GM23338 (cell line): ENCODE data around the gene TPST1. TPM values are rescaled to one million over a fixed set of nuclear protein-coding genes. Genes with fewer than 3 reads are reported as not detected.

Experiments used
- ATAC-seq: fragments of 200-7000 bp; cut with Tn5 transposase; 3 replicates; pipeline ENCODE4 v1.9.1; 2020
- DNase-seq: peaks from one replicate; pipeline ENCODE4 v3.0.0-alpha.2; 2015; ENCODE audit warnings: low spot score
- H2AFZ ChIP-seq: fragments of 200-600 bp; sonication (generic); 2 replicates; pipeline ENCODE4 v1.8.0; 2016; ENCODE audit warnings: antibody characterized with exemption, mild to moderate bottlenecking, moderate library complexity
- H3F3A ChIP-seq: fragments of 200-600 bp; sonication (generic); replicated peaks from 2 replicates; pipeline ENCODE4 v1.8.0; 2017; ENCODE audit warnings: antibody characterized with exemption, mixed run types, low read depth
- H3K27ac ChIP-seq: fragments of 200-600 bp; sonication (generic); 2 replicates; pipeline ENCODE4 v1.6.1; 2016; ENCODE audit warnings: low read depth
- H3K27me3 ChIP-seq: fragments of 200-600 bp; sonication (generic); 2 replicates; pipeline ENCODE4 v1.8.0; 2016; ENCODE audit warnings: mild to moderate bottlenecking, mixed run types, moderate library complexity; ENCODE audit not compliant: insufficient read depth
- H3K36me3 ChIP-seq: fragments of 200-600 bp; sonication (generic); 2 replicates; pipeline ENCODE4 v1.8.0; 2016; ENCODE audit warnings: mild to moderate bottlenecking; ENCODE audit not compliant: insufficient read depth
- H3K4me1 ChIP-seq: fragments of 200-600 bp; sonication (generic); 2 replicates; pipeline ENCODE4 v1.8.0; 2016; ENCODE audit warnings: mild to moderate bottlenecking, moderate library complexity; ENCODE audit not compliant: insufficient read depth
- H3K4me2 ChIP-seq: fragments of 200-600 bp; sonication (generic); 2 replicates; pipeline ENCODE4 v1.7.1; 2017; ENCODE audit warnings: mixed run types
- H3K4me3 ChIP-seq: fragments of 200-600 bp; sonication (generic); 2 replicates; pipeline ENCODE4 v1.6.1; 2016; ENCODE audit warnings: mixed run types
- H3K79me2 ChIP-seq: fragments of 200-600 bp; sonication (generic); replicated peaks from 2 replicates; pipeline ENCODE4 v1.8.0; 2017; ENCODE audit warnings: mild to moderate bottlenecking; ENCODE audit not compliant: insufficient read depth
- H3K9me2 ChIP-seq: fragments of 200-600 bp; sonication (generic); 2 replicates; pipeline ENCODE4 v1.8.0; 2017; ENCODE audit not compliant: insufficient read depth
- H4K20me1 ChIP-seq: fragments of 200-600 bp; sonication (generic); replicated peaks from 2 replicates; pipeline ENCODE4 v1.8.0; 2017; ENCODE audit warnings: mild to moderate bottlenecking; ENCODE audit not compliant: insufficient read depth
- H3K27ac Mint-ChIP-seq: 2 replicates; pipeline ENCODE4 v1.8.0; 2020; ENCODE audit warnings: inconsistent platforms, mild to moderate bottlenecking, moderate library complexity, mixed read lengths
- H3K27me3 Mint-ChIP-seq: 3 replicates; pipeline ENCODE4 v1.8.0; 2022; ENCODE audit warnings: low read depth, mild to moderate bottlenecking, moderate library complexity, mixed read lengths, inconsistent platforms; ENCODE audit not compliant: insufficient read depth, poor library complexity
- H3K36me3 Mint-ChIP-seq: 3 replicates; pipeline ENCODE4 v1.8.0; 2021; ENCODE audit warnings: low read depth, mild to moderate bottlenecking, inconsistent platforms, moderate library complexity, mixed read lengths
- H3K4me1 Mint-ChIP-seq: 3 replicates; pipeline ENCODE4 v1.8.0; 2020; ENCODE audit warnings: mild to moderate bottlenecking, inconsistent platforms, mixed read lengths
- H3K4me3 Mint-ChIP-seq: 3 replicates; pipeline ENCODE4 v1.8.0; 2021; ENCODE audit warnings: moderate library complexity, mild to moderate bottlenecking, inconsistent platforms, mixed read lengths
- H3K9me3 Mint-ChIP-seq: 3 replicates; pipeline ENCODE4 v1.8.0; 2020; ENCODE audit warnings: moderate library complexity, mild to moderate bottlenecking, inconsistent platforms, mixed read lengths
- CREB1 ChIP-seq: fragments of 250-450 bp; sonication (Bioruptor Pico); IDR thresholded peaks from 2 replicates; pipeline ENCODE4 v1.5.0; 2020; ENCODE audit warnings: low read depth, mild to moderate bottlenecking, moderate library complexity
- EZH2phosphoT487 ChIP-seq: fragments of 200-600 bp; sonication (generic); IDR thresholded peaks from one replicate; pipeline ENCODE4 v1.8.1; 2018; ENCODE audit warnings: antibody characterized with exemption; ENCODE audit not compliant: unreplicated experiment
- POLR2AphosphoS5 ChIP-seq: IDR thresholded peaks from 2 replicates; pipeline ENCODE4 v1.6.1; 2016; ENCODE audit warnings: antibody characterized with exemption, low read depth
- STAT1 ChIP-seq: IDR thresholded peaks from one replicate; pipeline ENCODE4 v1.6.1; 2016; ENCODE audit warnings: antibody characterized with exemption; ENCODE audit not compliant: unreplicated experiment
- ZNF114 ChIP-seq: fragments of 250-450 bp; sonication (Bioruptor Pico); IDR thresholded peaks from 2 replicates; pipeline ENCODE4 v1.5.0; 2020; ENCODE audit warnings: mild to moderate bottlenecking, moderate library complexity
- polyA plus RNA-seq: library from polyadenylated mRNA; unstranded; fragments of >200 nt; fragmentation: Nextera tagmentation; extraction: Ambion mirVana; gene quantifications from 2 replicates; pipeline ENCODE4 v1.2.1, GENCODE V29; 2016
- total RNA-seq: library from RNA; depleted of rRNA; stranded (reverse); fragments of >200 nt; shearing (Covaris generic); gene quantifications from 2 replicates; pipeline ENCODE4 v1.2.3, GENCODE V29; 2014
- TF ChIP-seq, protein P1 (sequence below): fragments of 250-450 bp; sonication (Bioruptor Pico); IDR thresholded peaks from 2 replicates; pipeline ENCODE4 v1.5.0; 2020; ENCODE audit warnings: mild to moderate bottlenecking, moderate library complexity
- TF ChIP-seq, protein P2 (sequence below), 2 experiments: fragments of 200-600 bp in 1 of 2; sonication (generic) in 1 of 2; conservative IDR thresholded peaks; 2 replicates each; pipeline versions ENCODE4 v1.5.1 to v1.6.1; 2016 to 2017; ENCODE audit warnings: antibody characterized with exemption in 2 of 2, low read depth in 2 of 2, mild to moderate bottlenecking in 2 of 2, moderate library complexity in 1 of 2
- TF ChIP-seq, protein P3 (sequence below): IDR thresholded peaks from one replicate; pipeline ENCODE4 v1.6.1; 2018; ENCODE audit warnings: antibody characterized with exemption; ENCODE audit not compliant: unreplicated experiment

The TPST1 gene
- total and polyA plus RNA-seq, 2 experiments from 2014 or later: 10.7 to 19.2 TPM

DNA sequence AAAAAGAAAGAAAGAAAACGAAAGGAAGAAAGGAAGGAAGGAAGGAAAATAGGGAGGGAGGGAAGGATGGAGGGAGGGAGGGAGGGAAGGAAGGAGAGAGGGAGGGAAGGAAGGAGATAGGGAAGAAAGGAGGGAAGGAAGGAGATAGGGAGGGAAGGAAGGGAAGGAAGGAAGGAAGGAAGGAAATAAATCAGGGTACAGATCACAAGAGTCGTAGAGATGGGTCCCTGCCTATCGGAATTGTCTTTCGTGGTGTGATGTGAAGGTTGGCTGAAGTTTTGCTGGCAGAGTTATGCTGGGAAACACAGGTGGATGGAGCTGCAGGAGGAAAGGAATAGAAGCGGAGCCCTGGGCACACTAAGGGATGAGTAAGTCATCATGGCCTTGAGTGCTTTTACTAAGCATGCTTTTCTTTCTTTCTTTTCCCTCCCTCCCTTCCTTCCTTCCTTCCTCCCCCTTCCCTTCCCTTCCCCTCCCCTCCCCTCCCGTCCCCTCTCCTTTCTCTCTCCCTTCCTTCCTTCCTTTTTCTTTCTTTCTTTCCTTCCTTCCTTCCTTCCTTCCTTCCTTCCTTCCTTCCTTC is 11.9 kb upstream of the TPST1 start (continued):
- TF ChIP-seq, protein P1, sequence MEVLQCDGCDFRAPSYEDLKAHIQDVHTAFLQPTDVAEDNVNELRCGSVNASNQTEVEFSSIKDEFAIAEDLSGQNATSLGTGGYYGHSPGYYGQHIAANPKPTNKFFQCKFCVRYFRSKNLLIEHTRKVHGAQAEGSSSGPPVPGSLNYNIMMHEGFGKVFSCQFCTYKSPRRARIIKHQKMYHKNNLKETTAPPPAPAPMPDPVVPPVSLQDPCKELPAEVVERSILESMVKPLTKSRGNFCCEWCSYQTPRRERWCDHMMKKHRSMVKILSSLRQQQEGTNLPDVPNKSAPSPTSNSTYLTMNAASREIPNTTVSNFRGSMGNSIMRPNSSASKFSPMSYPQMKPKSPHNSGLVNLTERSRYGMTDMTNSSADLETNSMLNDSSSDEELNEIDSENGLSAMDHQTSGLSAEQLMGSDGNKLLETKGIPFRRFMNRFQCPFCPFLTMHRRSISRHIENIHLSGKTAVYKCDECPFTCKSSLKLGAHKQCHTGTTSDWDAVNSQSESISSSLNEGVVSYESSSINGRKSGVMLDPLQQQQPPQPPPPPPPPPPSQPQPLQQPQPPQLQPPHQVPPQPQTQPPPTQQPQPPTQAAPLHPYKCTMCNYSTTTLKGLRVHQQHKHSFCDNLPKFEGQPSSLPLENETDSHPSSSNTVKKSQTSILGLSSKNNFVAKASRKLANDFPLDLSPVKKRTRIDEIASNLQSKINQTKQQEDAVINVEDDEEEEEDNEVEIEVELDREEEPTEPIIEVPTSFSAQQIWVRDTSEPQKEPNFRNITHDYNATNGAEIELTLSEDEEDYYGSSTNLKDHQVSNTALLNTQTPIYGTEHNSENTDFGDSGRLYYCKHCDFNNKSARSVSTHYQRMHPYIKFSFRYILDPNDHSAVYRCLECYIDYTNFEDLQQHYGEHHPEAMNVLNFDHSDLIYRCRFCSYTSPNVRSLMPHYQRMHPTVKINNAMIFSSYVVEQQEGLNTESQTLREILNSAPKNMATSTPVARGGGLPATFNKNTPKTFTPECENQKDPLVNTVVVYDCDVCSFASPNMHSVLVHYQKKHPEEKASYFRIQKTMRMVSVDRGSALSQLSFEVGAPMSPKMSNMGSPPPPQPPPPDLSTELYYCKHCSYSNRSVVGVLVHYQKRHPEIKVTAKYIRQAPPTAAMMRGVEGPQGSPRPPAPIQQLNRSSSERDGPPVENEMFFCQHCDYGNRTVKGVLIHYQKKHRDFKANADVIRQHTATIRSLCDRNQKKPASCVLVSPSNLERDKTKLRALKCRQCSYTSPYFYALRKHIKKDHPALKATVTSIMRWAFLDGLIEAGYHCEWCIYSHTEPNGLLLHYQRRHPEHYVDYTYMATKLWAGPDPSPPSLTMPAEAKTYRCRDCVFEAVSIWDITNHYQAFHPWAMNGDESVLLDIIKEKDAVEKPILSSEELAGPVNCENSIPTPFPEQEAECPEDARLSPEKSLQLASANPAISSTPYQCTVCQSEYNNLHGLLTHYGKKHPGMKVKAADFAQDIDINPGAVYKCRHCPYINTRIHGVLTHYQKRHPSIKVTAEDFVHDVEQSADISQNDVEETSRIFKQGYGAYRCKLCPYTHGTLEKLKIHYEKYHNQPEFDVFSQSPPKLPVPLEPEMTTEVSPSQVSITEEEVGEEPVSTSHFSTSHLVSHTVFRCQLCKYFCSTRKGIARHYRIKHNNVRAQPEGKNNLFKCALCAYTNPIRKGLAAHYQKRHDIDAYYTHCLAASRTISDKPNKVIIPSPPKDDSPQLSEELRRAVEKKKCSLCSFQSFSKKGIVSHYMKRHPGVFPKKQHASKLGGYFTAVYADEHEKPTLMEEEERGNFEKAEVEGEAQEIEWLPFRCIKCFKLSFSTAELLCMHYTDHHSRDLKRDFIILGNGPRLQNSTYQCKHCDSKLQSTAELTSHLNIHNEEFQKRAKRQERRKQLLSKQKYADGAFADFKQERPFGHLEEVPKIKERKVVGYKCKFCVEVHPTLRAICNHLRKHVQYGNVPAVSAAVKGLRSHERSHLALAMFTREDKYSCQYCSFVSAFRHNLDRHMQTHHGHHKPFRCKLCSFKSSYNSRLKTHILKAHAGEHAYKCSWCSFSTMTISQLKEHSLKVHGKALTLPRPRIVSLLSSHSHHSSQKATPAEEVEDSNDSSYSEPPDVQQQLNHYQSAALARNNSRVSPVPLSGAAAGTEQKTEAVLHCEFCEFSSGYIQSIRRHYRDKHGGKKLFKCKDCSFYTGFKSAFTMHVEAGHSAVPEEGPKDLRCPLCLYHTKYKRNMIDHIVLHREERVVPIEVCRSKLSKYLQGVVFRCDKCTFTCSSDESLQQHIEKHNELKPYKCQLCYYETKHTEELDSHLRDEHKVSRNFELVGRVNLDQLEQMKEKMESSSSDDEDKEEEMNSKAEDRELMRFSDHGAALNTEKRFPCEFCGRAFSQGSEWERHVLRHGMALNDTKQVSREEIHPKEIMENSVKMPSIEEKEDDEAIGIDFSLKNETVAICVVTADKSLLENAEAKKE (CRISPR knock-in tag): no peak
- TF ChIP-seq EZH2phosphoT487 (no peak), CREB1 (CRISPR knock-in tag) (no peak)

DNA sequence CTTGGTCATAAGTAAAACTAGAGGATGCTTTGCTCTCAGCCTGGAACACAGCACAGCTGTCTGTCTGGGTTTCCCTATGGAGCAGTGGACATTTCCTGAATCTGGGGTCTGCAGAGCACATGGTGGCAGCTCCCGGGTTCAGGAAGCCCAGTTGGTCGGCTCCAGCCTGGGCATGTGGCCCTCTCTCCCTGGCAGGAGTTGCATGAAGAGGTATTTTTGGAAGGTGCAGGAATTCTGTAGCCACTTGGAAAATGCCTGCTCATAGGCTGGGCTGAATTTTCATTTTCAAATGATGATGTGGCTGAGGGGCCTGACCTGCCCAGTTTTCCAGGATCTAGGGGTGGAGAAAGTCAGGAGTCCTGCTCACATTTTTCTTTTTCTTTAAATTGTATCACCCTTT is 6.7 kb upstream of the TPST1 start:
- no peak; the same call in 2 of the 3 replicates for ATAC-seq

More for the DNA sequence above, 6.7 kb upstream of the TPST1 start:
- no peaks in the 10 kb centered on the region for H3K9me2 ChIP-seq
- H3K27ac Mint-ChIP-seq: no peak overlapping the region
- no peaks in the 10 kb centered on the region for H4K20me1 ChIP-seq
- H3K79me2 ChIP-seq: no peaks in the 10 kb centered on the region
- H3K4me3 Mint-ChIP-seq: no peak overlapping the region
- TF ChIP-seq ZNF114 (CRISPR knock-in tag): no peak
- TF ChIP-seq, protein P2, sequence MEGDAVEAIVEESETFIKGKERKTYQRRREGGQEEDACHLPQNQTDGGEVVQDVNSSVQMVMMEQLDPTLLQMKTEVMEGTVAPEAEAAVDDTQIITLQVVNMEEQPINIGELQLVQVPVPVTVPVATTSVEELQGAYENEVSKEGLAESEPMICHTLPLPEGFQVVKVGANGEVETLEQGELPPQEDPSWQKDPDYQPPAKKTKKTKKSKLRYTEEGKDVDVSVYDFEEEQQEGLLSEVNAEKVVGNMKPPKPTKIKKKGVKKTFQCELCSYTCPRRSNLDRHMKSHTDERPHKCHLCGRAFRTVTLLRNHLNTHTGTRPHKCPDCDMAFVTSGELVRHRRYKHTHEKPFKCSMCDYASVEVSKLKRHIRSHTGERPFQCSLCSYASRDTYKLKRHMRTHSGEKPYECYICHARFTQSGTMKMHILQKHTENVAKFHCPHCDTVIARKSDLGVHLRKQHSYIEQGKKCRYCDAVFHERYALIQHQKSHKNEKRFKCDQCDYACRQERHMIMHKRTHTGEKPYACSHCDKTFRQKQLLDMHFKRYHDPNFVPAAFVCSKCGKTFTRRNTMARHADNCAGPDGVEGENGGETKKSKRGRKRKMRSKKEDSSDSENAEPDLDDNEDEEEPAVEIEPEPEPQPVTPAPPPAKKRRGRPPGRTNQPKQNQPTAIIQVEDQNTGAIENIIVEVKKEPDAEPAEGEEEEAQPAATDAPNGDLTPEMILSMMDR (conservative IDR thresholded peaks at IDR 0.05; ENCODE audit: low read depth in 2 of 2): no peak
- no peak for TF ChIP-seq STAT1
- no peak for TF ChIP-seq EZH2phosphoT487
- TF ChIP-seq, protein P3, sequence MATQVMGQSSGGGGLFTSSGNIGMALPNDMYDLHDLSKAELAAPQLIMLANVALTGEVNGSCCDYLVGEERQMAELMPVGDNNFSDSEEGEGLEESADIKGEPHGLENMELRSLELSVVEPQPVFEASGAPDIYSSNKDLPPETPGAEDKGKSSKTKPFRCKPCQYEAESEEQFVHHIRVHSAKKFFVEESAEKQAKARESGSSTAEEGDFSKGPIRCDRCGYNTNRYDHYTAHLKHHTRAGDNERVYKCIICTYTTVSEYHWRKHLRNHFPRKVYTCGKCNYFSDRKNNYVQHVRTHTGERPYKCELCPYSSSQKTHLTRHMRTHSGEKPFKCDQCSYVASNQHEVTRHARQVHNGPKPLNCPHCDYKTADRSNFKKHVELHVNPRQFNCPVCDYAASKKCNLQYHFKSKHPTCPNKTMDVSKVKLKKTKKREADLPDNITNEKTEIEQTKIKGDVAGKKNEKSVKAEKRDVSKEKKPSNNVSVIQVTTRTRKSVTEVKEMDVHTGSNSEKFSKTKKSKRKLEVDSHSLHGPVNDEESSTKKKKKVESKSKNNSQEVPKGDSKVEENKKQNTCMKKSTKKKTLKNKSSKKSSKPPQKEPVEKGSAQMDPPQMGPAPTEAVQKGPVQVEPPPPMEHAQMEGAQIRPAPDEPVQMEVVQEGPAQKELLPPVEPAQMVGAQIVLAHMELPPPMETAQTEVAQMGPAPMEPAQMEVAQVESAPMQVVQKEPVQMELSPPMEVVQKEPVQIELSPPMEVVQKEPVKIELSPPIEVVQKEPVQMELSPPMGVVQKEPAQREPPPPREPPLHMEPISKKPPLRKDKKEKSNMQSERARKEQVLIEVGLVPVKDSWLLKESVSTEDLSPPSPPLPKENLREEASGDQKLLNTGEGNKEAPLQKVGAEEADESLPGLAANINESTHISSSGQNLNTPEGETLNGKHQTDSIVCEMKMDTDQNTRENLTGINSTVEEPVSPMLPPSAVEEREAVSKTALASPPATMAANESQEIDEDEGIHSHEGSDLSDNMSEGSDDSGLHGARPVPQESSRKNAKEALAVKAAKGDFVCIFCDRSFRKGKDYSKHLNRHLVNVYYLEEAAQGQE: no peak
- TF ChIP-seq POLR2AphosphoS5: no peak
- H3K4me2 ChIP-seq: no peak overlapping the region
- no peak for DNase-seq
- H3K4me1 ChIP-seq: peaks cover 5% of the 10 kb centered on the region; the same call in 1 of the 2 replicates
- no peak overlapping the region for H3K27ac ChIP-seq
- no peak overlapping the region for H3K4me3 ChIP-seq
- H3K36me3 ChIP-seq: no peaks in the 10 kb centered on the region
- no peaks in the 10 kb centered on the region for H3F3A ChIP-seq
- H3K27me3 Mint-ChIP-seq: peaks cover 11% of the 10 kb centered on the region
- no peaks in the 10 kb centered on the region; the same call in 2 of the 3 replicates for H3K9me3 Mint-ChIP-seq
- H2AFZ ChIP-seq: peak overlapping the region; percentile 76
- H3K36me3 Mint-ChIP-seq: no peaks in the 10 kb centered on the region
- H3K4me1 Mint-ChIP-seq: peaks cover 7% of the 10 kb centered on the region; the same call in 2 of the 3 replicates
- no peaks in the 10 kb centered on the region for H3K27me3 ChIP-seq
